ENCODE data around the gene SORL1. TPM values are rescaled to one million over a fixed set of nuclear protein-coding genes. Genes with fewer than 3 reads are reported as not detected.
A peak's percentile ranks its signal among the peaks of the same experiment; 100 is the strongest.

Gene SORL1
- total and polyA plus RNA-seq, 2 of the 13 experiments (the other 11 are each of a cell fraction or from before 2014, with no cell fraction given): 21.3 to 148 TPM

DNA sequence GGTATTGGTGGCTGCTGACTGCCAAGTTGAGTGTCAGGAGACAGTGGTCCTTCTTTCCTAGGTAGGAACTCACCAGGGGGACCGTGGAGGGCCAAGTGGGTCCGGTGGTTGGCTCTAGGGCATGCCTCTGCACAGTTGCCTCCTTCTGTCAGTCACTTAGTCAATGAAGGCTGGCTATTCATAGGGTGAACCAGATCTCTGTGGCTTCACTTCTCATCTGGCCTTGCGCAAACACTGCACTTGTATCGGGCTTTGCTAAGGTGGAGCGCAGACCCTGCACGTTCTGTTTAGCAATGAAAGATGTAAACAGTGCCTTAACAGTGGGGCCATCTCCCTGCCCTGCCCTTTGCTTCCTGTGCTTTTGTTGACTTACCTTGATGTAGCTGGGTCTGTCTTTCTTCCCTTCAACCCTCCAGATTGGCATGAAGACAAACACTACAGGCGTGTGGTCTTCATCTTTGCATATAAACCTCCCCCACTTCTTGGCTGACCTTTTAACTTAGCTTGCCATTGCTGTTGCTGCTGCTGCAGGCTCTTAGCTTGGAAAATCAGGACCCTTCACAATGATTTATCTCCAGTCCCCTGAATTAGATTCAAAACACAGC, 7.4 kb downstream of the SORL1 start (continued):
- TF ChIP-seq GRHL1 (CRISPR knock-in tag; conservative IDR thresholded peaks at IDR 0.05) (no peak), FOXO1 (CRISPR knock-in tag; IDR thresholded peaks at IDR 0.05) (peak; percentile 100), NFKB2 (CRISPR knock-in tag; IDR thresholded peaks at IDR 0.05; ENCODE audit: borderline replicate concordance) (0 out of 2 replicates have a peak, but pooled peaks have one; percentile 46), KDM2A (CRISPR knock-in tag; IDR thresholded peaks at IDR 0.05; ENCODE audit: borderline replicate concordance, low read depth) (peak; percentile 91), REL (CRISPR knock-in tag; conservative IDR thresholded peaks at IDR 0.05) (no peak), MZF1 (CRISPR knock-in tag; IDR thresholded peaks at IDR 0.05; ENCODE audit: borderline replicate concordance) (no peak), CENPBD1 (CRISPR knock-in tag; IDR thresholded peaks at IDR 0.05; ENCODE audit: borderline replicate concordance, low read depth) (no peak), EZH2 (conservative IDR thresholded peaks at IDR 0.05; ENCODE audit: low read depth, low read length) (no peak), ZNF598 (CRISPR knock-in tag; IDR thresholded peaks at IDR 0.05; ENCODE audit: borderline replicate concordance) (no peak; the same call in 1 of the 2 replicates), NFE2L2 (IDR thresholded peaks at IDR 0.05; ENCODE audit: low read length) (no peak), PHF21A (CRISPR knock-in tag; IDR thresholded peaks at IDR 0.05) (peak; percentile 96), TOPORS (CRISPR knock-in tag; IDR thresholded peaks at IDR 0.05) (peak; percentile 91; the same call in 1 of the 2 replicates), CREB1 (IDR thresholded peaks at IDR 0.05) (no peak), CREB1 (CRISPR knock-in tag; IDR thresholded peaks at IDR 0.05) (peak; percentile 76), HMG20B (CRISPR knock-in tag; conservative IDR thresholded peaks at IDR 0.05) (peak; percentile 96), ZNF557 (CRISPR knock-in tag; IDR thresholded peaks at IDR 0.05) (peak; percentile 96; the same call in 1 of the 2 replicates), KDM3A (CRISPR knock-in tag; IDR thresholded peaks at IDR 0.05; ENCODE audit: low read depth) (peak; percentile 92), ZNF770 (CRISPR knock-in tag; IDR thresholded peaks at IDR 0.05) (no peak; the same call in 1 of the 2 replicates)
- TF ChIP-seq, protein P1, sequence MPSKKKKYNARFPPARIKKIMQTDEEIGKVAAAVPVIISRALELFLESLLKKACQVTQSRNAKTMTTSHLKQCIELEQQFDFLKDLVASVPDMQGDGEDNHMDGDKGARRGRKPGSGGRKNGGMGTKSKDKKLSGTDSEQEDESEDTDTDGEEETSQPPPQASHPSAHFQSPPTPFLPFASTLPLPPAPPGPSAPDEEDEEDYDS (CRISPR knock-in tag; IDR thresholded peaks at IDR 0.05): peak; percentile 70; the same call in 1 of the 2 replicates
- TF ChIP-seq, protein P2, sequence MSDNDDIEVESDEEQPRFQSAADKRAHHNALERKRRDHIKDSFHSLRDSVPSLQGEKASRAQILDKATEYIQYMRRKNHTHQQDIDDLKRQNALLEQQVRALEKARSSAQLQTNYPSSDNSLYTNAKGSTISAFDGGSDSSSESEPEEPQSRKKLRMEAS (IDR thresholded peaks at IDR 0.05): peak; percentile 86
- TF ChIP-seq, protein P3, sequence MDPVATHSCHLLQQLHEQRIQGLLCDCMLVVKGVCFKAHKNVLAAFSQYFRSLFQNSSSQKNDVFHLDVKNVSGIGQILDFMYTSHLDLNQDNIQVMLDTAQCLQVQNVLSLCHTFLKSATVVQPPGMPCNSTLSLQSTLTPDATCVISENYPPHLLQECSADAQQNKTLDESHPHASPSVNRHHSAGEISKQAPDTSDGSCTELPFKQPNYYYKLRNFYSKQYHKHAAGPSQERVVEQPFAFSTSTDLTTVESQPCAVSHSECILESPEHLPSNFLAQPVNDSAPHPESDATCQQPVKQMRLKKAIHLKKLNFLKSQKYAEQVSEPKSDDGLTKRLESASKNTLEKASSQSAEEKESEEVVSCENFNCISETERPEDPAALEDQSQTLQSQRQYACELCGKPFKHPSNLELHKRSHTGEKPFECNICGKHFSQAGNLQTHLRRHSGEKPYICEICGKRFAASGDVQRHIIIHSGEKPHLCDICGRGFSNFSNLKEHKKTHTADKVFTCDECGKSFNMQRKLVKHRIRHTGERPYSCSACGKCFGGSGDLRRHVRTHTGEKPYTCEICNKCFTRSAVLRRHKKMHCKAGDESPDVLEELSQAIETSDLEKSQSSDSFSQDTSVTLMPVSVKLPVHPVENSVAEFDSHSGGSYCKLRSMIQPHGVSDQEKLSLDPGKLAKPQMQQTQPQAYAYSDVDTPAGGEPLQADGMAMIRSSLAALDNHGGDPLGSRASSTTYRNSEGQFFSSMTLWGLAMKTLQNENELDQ (CRISPR knock-in tag; IDR thresholded peaks at IDR 0.05; ENCODE audit: borderline replicate concordance): no peak
- TF ChIP-seq, protein P4, sequence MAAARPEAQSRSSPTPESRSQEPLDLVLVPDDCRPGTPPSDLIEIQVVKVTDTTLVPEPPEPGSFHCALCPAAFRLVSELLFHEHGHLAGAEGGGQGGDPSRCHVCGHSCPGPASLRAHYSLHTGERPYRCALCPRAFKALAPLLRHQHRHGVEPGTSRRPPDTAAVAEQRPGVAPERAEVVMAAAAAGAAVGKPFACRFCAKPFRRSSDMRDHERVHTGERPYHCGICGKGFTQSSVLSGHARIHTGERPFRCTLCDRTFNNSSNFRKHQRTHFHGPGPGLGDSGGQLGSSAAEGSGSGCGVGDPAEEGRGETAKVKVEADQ (CRISPR knock-in tag; IDR thresholded peaks at IDR 0.05; ENCODE audit: borderline replicate concordance): peak; percentile 61; the same call in 1 of the 2 replicates

Data from HepG2 (cell line).